ENCODE results near the gene ATP1B3.
"Not testable (repeated sequence)": the region's sequence is repeated elsewhere in the genome, so short reads cannot be mapped to it uniquely, and the experiment has no call there.

ATP1B3 gene

GRCh38 chr3:141971571-141971970 is 95.1 kb downstream of the ATP1B3 start:
- H3K4me3 Mint-ChIP-seq: no peak overlapping the region
- H3K27me3 Mint-ChIP-seq: no peaks in the 10 kb centered on the region
- no peaks in the 10 kb centered on the region for H3K4me1 Mint-ChIP-seq
- H3K9me3 Mint-ChIP-seq: no peaks in the 10 kb centered on the region
- peaks cover 31% of the 10 kb centered on the region for H3K36me3 Mint-ChIP-seq
- no peak for ATAC-seq
- H3K27ac Mint-ChIP-seq: no peak overlapping the region

DNA sequence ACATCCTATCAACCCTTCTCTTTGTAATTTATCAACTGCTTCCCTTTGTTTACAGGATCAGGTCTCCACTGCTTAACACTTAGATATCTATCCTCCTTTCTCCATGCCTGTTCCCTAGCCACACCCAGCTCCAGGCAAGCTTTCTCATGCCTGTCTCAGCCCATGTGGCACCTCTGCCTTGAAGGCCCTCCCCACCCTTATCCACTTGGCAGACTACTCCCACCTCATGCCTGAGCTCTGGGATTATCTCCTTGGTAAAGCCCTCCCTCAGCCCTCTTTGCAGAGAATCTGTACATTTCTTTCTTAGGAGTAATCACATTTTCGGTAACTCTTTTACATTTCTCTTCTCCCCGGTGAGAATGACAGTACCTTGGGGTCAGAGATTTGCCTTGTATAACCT is 96.0 kb downstream of the ATP1B3 start:
- ATAC-seq: no peak
- Mint-ChIP-seq H3K27ac (no peak overlapping the region), H3K36me3 (peaks cover 33% of the 10 kb centered on the region), H3K4me3 (no peak overlapping the region), H3K4me1 (no peaks in the 10 kb centered on the region), H3K27me3 (no peaks in the 10 kb centered on the region), H3K9me3 (no peaks in the 10 kb centered on the region)

GRCh38 chr3:141974777-141975176 is 98.3 kb downstream of the ATP1B3 start:
- not testable (repeated sequence) for H3K27ac Mint-ChIP-seq, ATAC-seq, H3K27me3 Mint-ChIP-seq, H3K4me3 Mint-ChIP-seq, H3K4me1 Mint-ChIP-seq, H3K9me3 Mint-ChIP-seq
- H3K36me3 Mint-ChIP-seq: peaks cover 36% of the 10 kb centered on the region

All from stimulated activated memory B cell treated with anti-CD40 and anti-IgM and Interleukin-4, amounts not matched to agents 10 μg/mL and 1 μg/mL and 100 μg/mL, for 72 hours (primary cell).